CD14-positive monocyte (primary cell): ENCODE data around the gene LSM10. TPM values are rescaled to one million over a fixed set of nuclear protein-coding genes. Genes with fewer than 3 reads are reported as not detected.

Source experiments
- DNase-seq, 3 donors: peaks; one replicate each; pipeline ENCODE4 v3.0.0-alpha.2; 2011 to 2022
- H2AFZ ChIP-seq: 2 replicates; pipeline ENCODE4 v1.6.0; 2012; ENCODE audit warnings: mild to moderate bottlenecking, low read depth, low read length, inconsistent platforms; ENCODE audit not compliant: insufficient read depth, poor library complexity, severe bottlenecking
- H3K27ac ChIP-seq, 2 donors: 1 replicate in 1 of 2; 2 replicates in 1 of 2; pipeline ENCODE4 v1.5.1; 2012 to 2013; ENCODE audit warnings: low read length in 2 of 2, control low read depth in 1 of 2, inconsistent platforms in 1 of 2, low read depth in 1 of 2, mild to moderate bottlenecking in 1 of 2
- H3K27me3 ChIP-seq, 2 donors: one replicate each; pipeline versions ENCODE4 v1.6.0 to v1.6.1; 2011 to 2013; ENCODE audit warnings: low read length in 2 of 2; ENCODE audit not compliant: control insufficient read depth in 2 of 2, insufficient read depth in 2 of 2
- H3K36me3 ChIP-seq, 2 donors: replicated peaks in 1 of 2; 1 replicate in 1 of 2; 2 replicates in 1 of 2; pipeline versions ENCODE4 v1.5.1 to v1.6.1; 2012 to 2013; ENCODE audit warnings: low read length in 2 of 2, control low read depth in 1 of 2, inconsistent platforms in 1 of 2, mild to moderate bottlenecking in 1 of 2; ENCODE audit not compliant: insufficient read depth in 2 of 2, control insufficient read depth in 1 of 2
- H3K4me1 ChIP-seq, 2 donors: 1 replicate in 1 of 2; 2 replicates in 1 of 2; pipeline versions ENCODE4 v1.5.1 to v1.6.1; 2012 to 2013; ENCODE audit warnings: low read length in 2 of 2, control low read depth in 1 of 2, inconsistent platforms in 1 of 2, mild to moderate bottlenecking in 1 of 2, moderate library complexity in 1 of 2; ENCODE audit not compliant: insufficient read depth in 2 of 2, control insufficient read depth in 1 of 2
- H3K4me2 ChIP-seq: replicated peaks from 2 replicates; pipeline ENCODE3; 2012; ENCODE audit warnings: low read length, moderate library complexity, mild to moderate bottlenecking; ENCODE audit not compliant: poor library complexity, severe bottlenecking; ENCODE audit errors: extremely low read depth
- H3K4me3 ChIP-seq, 3 experiments: fragments of 200-600 bp in 1 of 3; sonication (generic) in 1 of 3; replicated peaks in 1 of 3; 1 replicate in 2 of 3; 2 replicates in 1 of 3; pipeline ENCODE4 v1.5.1; 2011 to 2013; ENCODE audit warnings: low read length in 3 of 3, mild to moderate bottlenecking in 3 of 3, control low read depth in 2 of 3, low read depth in 2 of 3, inconsistent platforms in 1 of 3, moderate library complexity in 1 of 3
- H3K79me2 ChIP-seq: 2 replicates; pipeline ENCODE4 v1.6.0; 2012; ENCODE audit warnings: mild to moderate bottlenecking, control low read depth, inconsistent platforms, low read length, moderate library complexity; ENCODE audit not compliant: insufficient read depth
- H3K9ac ChIP-seq: 2 replicates; pipeline ENCODE4 v1.6.0; 2017; ENCODE audit warnings: low read length, mild to moderate bottlenecking; ENCODE audit not compliant: insufficient read depth, poor library complexity, severe bottlenecking
- H3K9me3 ChIP-seq, 2 donors: replicated peaks in 1 of 2; 1 replicate in 1 of 2; 2 replicates in 1 of 2; pipeline versions ENCODE4 v1.5.1 to v1.6.1; 2012 to 2013; ENCODE audit warnings: low read length in 2 of 2, control low read depth in 1 of 2; ENCODE audit not compliant: control insufficient read depth in 1 of 2, insufficient read depth in 1 of 2
- H4K20me1 ChIP-seq: 2 replicates; pipeline ENCODE4 v1.6.0; 2012; ENCODE audit warnings: mild to moderate bottlenecking, low read length, control low read depth, moderate library complexity; ENCODE audit not compliant: insufficient read depth
- H3K27ac Mint-ChIP-seq, 7 donors: one replicate each; pipeline ENCODE4 v1.8.0; 2020; ENCODE audit warnings: mild to moderate bottlenecking in 7 of 7, mixed read lengths in 7 of 7, moderate library complexity in 6 of 7, inconsistent platforms in 2 of 7
- H3K27me3 Mint-ChIP-seq, 3 donors: one replicate each; pipeline ENCODE4 v1.8.0; 2021 to 2022; ENCODE audit warnings: low read depth in 3 of 3, mild to moderate bottlenecking in 3 of 3, mixed read lengths in 3 of 3, moderate library complexity in 3 of 3, inconsistent platforms in 1 of 3
- H3K36me3 Mint-ChIP-seq, 2 donors: one replicate each; pipeline ENCODE4 v1.8.0; 2020; ENCODE audit warnings: mixed read lengths in 2 of 2, inconsistent platforms in 1 of 2, mild to moderate bottlenecking in 1 of 2
- H3K4me1 Mint-ChIP-seq: one replicate; pipeline ENCODE4 v1.8.0; 2020; ENCODE audit warnings: mild to moderate bottlenecking, mixed read lengths
- H3K4me3 Mint-ChIP-seq, 2 donors: one replicate each; pipeline ENCODE4 v1.8.0; 2020; ENCODE audit warnings: mild to moderate bottlenecking in 2 of 2, mixed read lengths in 2 of 2, moderate library complexity in 1 of 2
- H3K9me3 Mint-ChIP-seq, 7 donors: one replicate each; pipeline ENCODE4 v1.8.0; 2020 to 2022; ENCODE audit warnings: mixed read lengths in 7 of 7, mild to moderate bottlenecking in 6 of 7, moderate library complexity in 6 of 7, inconsistent platforms in 2 of 7
- CTCF ChIP-seq: fragments of 200-600 bp; IDR thresholded peaks from one replicate; pipeline ENCODE4 v1.8.0; 2022; ENCODE audit warnings: antibody characterized with exemption, mild to moderate bottlenecking
- WGBS: methylation state at CpG from one replicate; pipeline ENCODE4 v1.1.5; 2013; ENCODE audit warnings: missing lambda C conversion rate; ENCODE audit not compliant: insufficient coverage; 5-methylcytosine and 5-hydroxymethylcytosine counted together
- intact Hi-C, 2 donors: fragments of 100-400 bp; cut with micrococcal nuclease; formaldehyde crosslinking; loops; one replicate each; pipeline versions ENCODE4 v1.15.0 to v1.15.1; 2023
- polyA plus RNA-seq, 3 donors: library from polyadenylated mRNA; depleted of rRNA in 1 of 3; unstranded in 2 of 3; stranded (reverse) in 1 of 3; fragments of 300-500 nt in 2 of 3; fragments of >200 nt in 1 of 3; fragmentation: Illumina TruSeq in 2 of 3; gene quantifications; 1 replicate in 2 of 3; 2 replicates in 1 of 3; pipeline ENCODE4 v1.2.3, GENCODE V29; 2012 to 2021

Gene LSM10
- polyA plus RNA-seq, 3 donors, result 91.4 to 234 (median 224) TPM

DNA sequence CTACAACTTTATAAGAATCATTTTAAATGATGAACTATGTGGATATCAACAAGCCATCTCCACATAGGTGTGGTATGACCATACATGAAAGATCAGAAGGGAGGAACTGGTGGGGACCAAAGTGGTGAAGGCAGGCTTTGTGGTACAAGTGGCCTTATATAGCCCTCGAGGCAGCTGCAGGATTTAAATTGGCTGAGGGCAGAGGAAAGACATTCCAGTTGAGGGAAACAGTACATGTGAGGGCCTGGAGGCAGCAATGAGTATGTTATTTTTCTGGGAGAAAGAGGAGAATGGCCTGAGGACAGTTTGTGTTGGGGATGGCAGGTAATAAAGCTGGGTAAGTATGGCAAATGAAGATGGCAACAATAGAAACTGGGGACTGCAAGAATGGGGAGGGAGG lies 35.4 kb upstream of the LSM10 start:
- 50% methylated on average over 1 of the region's 1 CpG for WGBS
- Histone ChIP-seq H3K4me2 (no peak overlapping the region), H4K20me1 (no peaks in the 10 kb centered on the region), H3K27me3 (no peaks in the 10 kb centered on the region), H3K27ac (no peak overlapping the region), H3K36me3 (no peaks in the 10 kb centered on the region), H3K9me3 (no peaks in the 10 kb centered on the region), H3K4me1 (no peaks in the 10 kb centered on the region), H2AFZ (no peak overlapping the region), H3K4me3 (no peak overlapping the region), H3K79me2 (no peaks in the 10 kb centered on the region), H3K9ac (no peak overlapping the region)
- Mint-ChIP-seq H3K4me1 (no peaks in the 10 kb centered on the region), H3K27me3 (peaks cover 0 to 1% (median 0%) of the 10 kb centered on the region in 3 donors), H3K9me3 (no peaks in the 10 kb centered on the region), H3K4me3 (no peak overlapping the region), H3K36me3 (peaks cover 2 to 6% of the 10 kb centered on the region in 2 donors), H3K27ac (no peak overlapping the region)
- no peak for DNase-seq
- no peak for TF ChIP-seq CTCF
- intact Hi-C loops, result no loop called here

DNA sequence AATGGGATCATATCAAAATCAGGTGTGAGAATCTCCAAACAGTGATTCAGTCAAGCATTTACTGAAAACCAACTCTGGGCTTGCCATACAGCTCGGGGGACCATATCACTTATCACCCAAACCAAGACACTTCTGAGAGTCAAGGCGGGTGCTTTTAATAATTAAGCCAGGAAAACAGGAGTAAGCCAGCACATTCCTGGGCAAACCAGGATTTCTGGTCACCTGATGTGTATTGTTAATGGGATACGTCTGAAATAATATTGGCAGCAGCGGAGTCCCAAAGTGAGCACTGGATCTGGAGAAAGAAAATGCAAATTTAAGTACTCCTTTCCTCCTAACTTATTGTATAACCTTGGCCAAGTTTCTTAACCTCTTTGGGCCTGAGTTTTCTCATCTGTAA lies 34.9 kb upstream of the LSM10 start:
- H3K4me1 Mint-ChIP-seq, result no peaks in the 10 kb centered on the region
- no peak overlapping the region for H3K27ac Mint-ChIP-seq
- intact Hi-C loops, result no loop called here
- H2AFZ ChIP-seq, result no peak overlapping the region
- peaks cover 0 to 1% (median 0%) of the 10 kb centered on the region in 3 donors for H3K27me3 Mint-ChIP-seq
- no peaks in the 10 kb centered on the region for H3K9me3 ChIP-seq
- H3K4me3 Mint-ChIP-seq, result no peak overlapping the region
- no peaks in the 10 kb centered on the region for H3K4me1 ChIP-seq
- no peak for TF ChIP-seq CTCF
- no peak overlapping the region for H3K27ac ChIP-seq
- peaks cover 2 to 6% of the 10 kb centered on the region in 2 donors for H3K36me3 Mint-ChIP-seq
- H3K9me3 Mint-ChIP-seq, result no peaks in the 10 kb centered on the region
- DNase-seq, result no peak
- no peaks in the 10 kb centered on the region for H4K20me1 ChIP-seq
- no peaks in the 10 kb centered on the region for H3K27me3 ChIP-seq
- H3K36me3 ChIP-seq, result no peaks in the 10 kb centered on the region
- 100% methylated on average over 3 of the region's 4 CpGs for WGBS
- no peak overlapping the region for H3K4me2 ChIP-seq
- H3K9ac ChIP-seq, result no peak overlapping the region
- no peak overlapping the region for H3K4me3 ChIP-seq
- H3K79me2 ChIP-seq, result no peaks in the 10 kb centered on the region
